Esophagus squamous epithelium (tissue), 5 donors: Measurements from ENCODE around the gene PLCB2. TPM values are rescaled to one million over a fixed set of nuclear protein-coding genes. Genes with fewer than 3 reads are reported as not detected.

Source experiments
- DNase-seq: peaks from one replicate; lab custom pipeline; 2025; lab: John Stamatoyannopoulos, UW
- H3K27ac ChIP-seq, 4 donors: fragments of 200-600 bp; sonication (generic); one replicate each; pipeline ENCODE4 v1.5.1; 2016 to 2019; ENCODE audit warnings: mild to moderate bottlenecking in 1 of 4
- H3K27me3 ChIP-seq, 4 donors: fragments of 200-600 bp; sonication (generic); 1 replicate in 3 of 4; 2 replicates in 1 of 4; pipeline versions ENCODE4 v1.5.1 to v1.6.0; 2017 to 2021; ENCODE audit warnings: antibody characterized with exemption in 1 of 4
- H3K36me3 ChIP-seq, 3 donors: fragments of 200-600 bp; sonication (generic); one replicate each; pipeline ENCODE4 v1.5.1; 2016 to 2019
- H3K4me1 ChIP-seq, 3 donors: fragments of 200-600 bp; sonication (generic); one replicate each; pipeline ENCODE4 v1.5.1; 2017 to 2019
- H3K4me3 ChIP-seq, 4 donors: fragments of 200-600 bp; sonication (generic); 1 replicate in 3 of 4; 2 replicates in 1 of 4; pipeline ENCODE4 v1.5.1; 2016 to 2019; ENCODE audit warnings: mild to moderate bottlenecking in 2 of 4, moderate library complexity in 1 of 4
- H3K9me3 ChIP-seq, 3 donors: fragments of 200-600 bp; sonication (generic); one replicate each; pipeline ENCODE4 v1.5.1; 2016 to 2019
- POLR2A ChIP-seq, 4 donors: fragments of 450-650 bp; IDR thresholded peaks; one replicate each; pipeline ENCODE4 v1.6.1; 2017; ENCODE audit warnings: antibody characterized with exemption in 4 of 4, mild to moderate bottlenecking in 4 of 4, moderate library complexity in 3 of 4
- WGBS, 2 donors: methylation state at CpG; one replicate each; pipeline ENCODE4 v1.1.5; 2018; 5-methylcytosine and 5-hydroxymethylcytosine counted together
- intact Hi-C: fragments of 100-400 bp; cut with DNase I; formaldehyde crosslinking; loops from one replicate; pipeline ENCODE4 v1.15.0; 2022
- total RNA-seq, 4 donors: library from RNA; depleted of rRNA; stranded (reverse); fragments of >200 nt; gene quantifications; one replicate each; pipeline ENCODE4 v1.1.0, GENCODE V29; 2016
- TF ChIP-seq, protein P1 (sequence below), 6 experiments: fragments of 450-650 bp in 4 of 6; fragments of 200-600 bp in 2 of 6; sonication (generic) in 2 of 6; IDR thresholded peaks; one replicate each; pipeline ENCODE4 v1.5.1; 2016 to 2019; ENCODE audit warnings: antibody characterized with exemption in 6 of 6, mild to moderate bottlenecking in 4 of 6, moderate library complexity in 4 of 6
- donor health status: DM: yes; HTN: yes; CAD: no.

Gene PLCB2
- total RNA-seq, 4 donors from 2014 or later, result 6.1 to 15.9 (median 10.4) TPM

DNA sequence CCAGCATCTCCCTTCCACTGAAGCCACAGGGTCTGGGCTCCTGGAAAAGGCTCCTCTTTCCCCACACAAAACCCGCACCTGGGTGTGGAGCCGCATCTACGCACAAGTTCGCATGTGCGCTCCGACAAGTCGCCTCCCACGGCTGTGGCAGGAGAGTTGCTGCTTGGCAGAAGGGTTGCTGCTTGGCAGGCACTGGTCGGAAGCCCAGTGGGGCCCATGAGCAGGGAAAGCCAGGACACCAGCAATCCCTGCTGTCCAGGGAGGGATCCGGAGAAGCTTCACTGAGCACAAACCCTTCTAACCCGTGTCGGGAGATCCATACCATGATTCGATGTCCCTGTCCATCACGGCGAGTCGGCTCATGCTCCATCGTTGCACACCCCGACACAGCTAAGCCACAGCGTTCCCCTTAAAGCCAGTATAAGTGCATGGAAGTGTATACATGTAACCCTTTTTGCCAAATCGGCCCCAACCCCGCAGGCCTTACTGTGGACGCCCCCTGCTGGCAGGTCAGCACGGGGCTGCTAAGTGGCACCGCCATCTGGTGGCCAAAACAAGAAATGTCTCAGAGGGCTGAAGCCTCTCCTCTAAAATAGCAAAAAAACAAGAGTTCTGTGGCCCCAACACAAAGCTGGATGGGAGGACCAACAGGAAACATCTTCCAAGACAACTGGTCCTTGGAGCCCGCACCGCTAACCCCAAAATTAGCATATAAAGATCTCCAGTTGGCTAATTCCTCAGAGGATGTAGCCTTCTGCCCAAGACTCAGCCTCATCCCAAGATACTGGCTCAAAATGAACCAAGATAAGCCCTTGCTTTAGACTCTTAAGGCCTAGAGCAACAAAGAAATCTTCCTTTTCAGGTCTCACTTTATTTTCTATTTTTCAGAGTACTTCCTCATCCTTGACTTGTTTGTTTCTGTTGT, 33.1 kb downstream of the PLCB2 start:
- no peak for TF ChIP-seq POLR2A (IDR thresholded peaks at IDR 0.05)
- TF ChIP-seq, protein P1, sequence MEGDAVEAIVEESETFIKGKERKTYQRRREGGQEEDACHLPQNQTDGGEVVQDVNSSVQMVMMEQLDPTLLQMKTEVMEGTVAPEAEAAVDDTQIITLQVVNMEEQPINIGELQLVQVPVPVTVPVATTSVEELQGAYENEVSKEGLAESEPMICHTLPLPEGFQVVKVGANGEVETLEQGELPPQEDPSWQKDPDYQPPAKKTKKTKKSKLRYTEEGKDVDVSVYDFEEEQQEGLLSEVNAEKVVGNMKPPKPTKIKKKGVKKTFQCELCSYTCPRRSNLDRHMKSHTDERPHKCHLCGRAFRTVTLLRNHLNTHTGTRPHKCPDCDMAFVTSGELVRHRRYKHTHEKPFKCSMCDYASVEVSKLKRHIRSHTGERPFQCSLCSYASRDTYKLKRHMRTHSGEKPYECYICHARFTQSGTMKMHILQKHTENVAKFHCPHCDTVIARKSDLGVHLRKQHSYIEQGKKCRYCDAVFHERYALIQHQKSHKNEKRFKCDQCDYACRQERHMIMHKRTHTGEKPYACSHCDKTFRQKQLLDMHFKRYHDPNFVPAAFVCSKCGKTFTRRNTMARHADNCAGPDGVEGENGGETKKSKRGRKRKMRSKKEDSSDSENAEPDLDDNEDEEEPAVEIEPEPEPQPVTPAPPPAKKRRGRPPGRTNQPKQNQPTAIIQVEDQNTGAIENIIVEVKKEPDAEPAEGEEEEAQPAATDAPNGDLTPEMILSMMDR (IDR thresholded peaks at IDR 0.05), result peak; percentile 99 to 100 (median 100)
- no peak overlapping the region for H3K27ac ChIP-seq
- peaks cover 8 to 78% (median 9%) of the 10 kb centered on the region in 3 donors for H3K36me3 ChIP-seq
- peaks cover 0 to 22% (median 2%) of the 10 kb centered on the region in 4 donors for H3K27me3 ChIP-seq
- H3K4me1 ChIP-seq, result peaks cover 2 to 19% (median 3%) of the 10 kb centered on the region in 3 donors
- intact Hi-C loops, result loop anchor here (10.0 kb wide), 1 partner anchor 230 kb away; no protein-coding TSS in a partner anchor
- WGBS, 2 donors, result 19 to 20% methylated on average over 4 to 16 of the region's 26 CpGs
- H3K4me3 ChIP-seq, result no peak overlapping the region
- DNase-seq, result peak; percentile 42
- H3K9me3 ChIP-seq, result no peaks in the 10 kb centered on the region

DNA sequence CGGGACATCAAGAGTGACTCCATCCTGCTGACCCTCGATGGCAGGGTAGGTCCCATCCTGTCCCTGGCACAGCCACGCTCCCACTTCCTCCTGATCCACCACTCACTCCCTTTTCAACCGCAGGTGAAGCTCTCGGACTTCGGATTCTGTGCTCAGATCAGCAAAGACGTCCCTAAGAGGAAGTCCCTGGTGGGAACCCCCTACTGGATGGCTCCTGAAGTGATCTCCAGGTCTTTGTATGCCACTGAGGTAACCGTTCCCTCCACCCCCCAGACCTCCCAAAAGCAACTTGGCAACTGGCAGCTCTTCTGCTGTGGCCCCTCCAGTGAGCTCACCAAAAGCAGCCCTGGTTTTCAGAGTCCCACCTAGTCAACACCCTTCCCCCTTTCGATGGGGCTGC, 34.3 kb downstream of the PLCB2 start:
- intact Hi-C loops, result loop anchor here (2.0 to 10.0 kb wide), 2 partner anchors 53 to 229 kb away; no protein-coding TSS in a partner anchor
- WGBS, 2 donors, result 78% methylated on average over 7 to 9 of the region's 9 CpGs
- peaks cover 8 to 90% (median 9%) of the 10 kb centered on the region in 3 donors for H3K36me3 ChIP-seq
- no peaks in the 10 kb centered on the region for H3K9me3 ChIP-seq
- H3K27ac ChIP-seq, result no peak overlapping the region
- TF ChIP-seq POLR2A (IDR thresholded peaks at IDR 0.05), result no peak
- TF ChIP-seq, protein P1 (IDR thresholded peaks at IDR 0.05), result no peak
- DNase-seq, result no peak
- no peak overlapping the region for H3K4me3 ChIP-seq
- H3K27me3 ChIP-seq, result peaks cover 0 to 11% (median 0%) of the 10 kb centered on the region in 4 donors
- H3K4me1 ChIP-seq, result peaks cover 0 to 12% (median 0%) of the 10 kb centered on the region in 3 donors

DNA sequence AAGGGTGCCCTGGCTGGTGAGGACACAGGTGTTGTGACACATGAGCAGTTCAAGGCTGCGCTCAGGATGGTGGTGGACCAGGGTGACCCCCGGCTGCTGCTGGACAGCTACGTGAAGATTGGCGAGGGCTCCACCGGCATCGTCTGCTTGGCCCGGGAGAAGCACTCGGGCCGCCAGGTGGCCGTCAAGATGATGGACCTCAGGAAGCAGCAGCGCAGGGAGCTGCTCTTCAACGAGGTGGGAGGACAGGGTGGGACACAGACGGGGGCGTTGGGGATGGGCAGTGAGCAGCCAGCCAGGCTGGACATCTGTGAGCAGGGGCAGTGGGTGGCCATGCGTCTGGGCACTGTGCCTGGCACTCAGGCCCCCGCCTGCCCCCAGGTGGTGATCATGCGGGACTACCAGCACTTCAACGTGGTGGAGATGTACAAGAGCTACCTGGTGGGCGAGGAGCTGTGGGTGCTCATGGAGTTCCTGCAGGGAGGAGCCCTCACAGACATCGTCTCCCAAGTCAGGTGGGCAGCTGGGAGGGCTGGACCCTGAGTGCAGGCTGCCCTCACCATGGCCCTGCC, 35.2 kb downstream of the PLCB2 start:
- intact Hi-C loops, result loop anchor here (2.0 to 10.0 kb wide), 2 partner anchors 52 to 228 kb away; no protein-coding TSS in a partner anchor

DNA sequence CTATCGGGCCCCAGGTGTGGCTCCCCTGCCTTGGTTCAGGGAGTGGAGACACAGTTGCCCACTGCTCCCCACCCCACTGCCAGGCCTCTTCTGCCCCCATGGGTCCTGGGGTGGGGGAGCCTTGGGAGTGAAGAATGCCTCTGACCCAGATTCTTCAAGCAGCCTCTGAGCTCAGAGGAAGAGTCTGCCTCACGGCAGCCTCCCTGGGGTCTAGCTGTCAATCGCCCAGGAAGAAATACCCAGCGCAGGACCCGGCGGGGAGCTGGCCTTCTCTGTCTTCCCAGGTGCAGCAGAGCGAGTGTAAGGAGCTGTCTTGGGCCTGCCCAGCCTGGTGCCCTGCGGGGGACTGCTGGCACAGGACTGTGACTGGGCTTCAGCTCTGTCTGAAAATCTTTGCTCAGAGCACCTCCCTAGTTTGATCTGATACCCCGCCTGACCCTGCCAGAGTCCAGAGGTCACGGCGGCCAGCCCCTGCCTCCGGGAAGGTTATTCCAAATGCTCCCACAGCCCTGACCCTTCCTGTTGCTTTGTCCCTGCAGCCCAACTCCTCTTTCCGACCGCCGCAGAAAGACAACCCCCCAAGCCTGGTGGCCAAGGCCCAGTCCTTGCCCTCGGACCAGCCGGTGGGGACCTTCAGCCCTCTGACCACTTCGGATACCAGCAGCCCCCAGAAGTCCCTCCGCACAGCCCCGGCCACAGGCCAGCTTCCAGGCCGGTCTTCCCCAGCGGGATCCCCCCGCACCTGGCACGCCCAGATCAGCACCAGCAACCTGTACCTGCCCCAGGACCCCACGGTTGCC, 35.9 kb downstream of the PLCB2 start:
- Histone ChIP-seq H3K27ac (no peak overlapping the region), H3K36me3 (peaks cover 9 to 92% (median 19%) of the 10 kb centered on the region in 3 donors), H3K4me3 (no peak overlapping the region), H3K27me3 (no peaks in the 10 kb centered on the region), H3K9me3 (no peaks in the 10 kb centered on the region), H3K4me1 (peaks cover 0 to 13% (median 3%) of the 10 kb centered on the region in 3 donors)
- intact Hi-C loops, result loop anchor here (2.0 to 10.0 kb wide), 2 partner anchors 51 to 227 kb away; no protein-coding TSS in a partner anchor
- TF ChIP-seq POLR2A (IDR thresholded peaks at IDR 0.05), result no peak
- TF ChIP-seq, protein P1 (IDR thresholded peaks at IDR 0.05), result no peak
- DNase-seq, result no peak
- 77 to 90% methylated on average over 2 to 5 of the region's 25 CpGs for WGBS, 2 donors

More for the DNA sequence above, 35.2 kb downstream of the PLCB2 start:
- H3K4me1 ChIP-seq, result peaks cover 0 to 8% (median 0%) of the 10 kb centered on the region in 3 donors
- TF ChIP-seq, protein P1 (IDR thresholded peaks at IDR 0.05), result no peak
- no peak for TF ChIP-seq POLR2A (IDR thresholded peaks at IDR 0.05)
- H3K27ac ChIP-seq, result no peak overlapping the region
- DNase-seq, result no peak
- H3K27me3 ChIP-seq, result peaks cover 0 to 3% (median 0%) of the 10 kb centered on the region in 4 donors
- WGBS, 2 donors, result 54 to 87% methylated on average over 9 to 10 of the region's 20 CpGs
- H3K36me3 ChIP-seq, result peaks cover 9 to 93% (median 16%) of the 10 kb centered on the region in 3 donors
- no peaks in the 10 kb centered on the region for H3K9me3 ChIP-seq
- H3K4me3 ChIP-seq, result no peak overlapping the region
